ENCODE measurements around the gene MAGEA2B. TPM values are rescaled to one million over a fixed set of nuclear protein-coding genes. Genes with fewer than 3 reads are reported as not detected.

Gene MAGEA2B, protein sequence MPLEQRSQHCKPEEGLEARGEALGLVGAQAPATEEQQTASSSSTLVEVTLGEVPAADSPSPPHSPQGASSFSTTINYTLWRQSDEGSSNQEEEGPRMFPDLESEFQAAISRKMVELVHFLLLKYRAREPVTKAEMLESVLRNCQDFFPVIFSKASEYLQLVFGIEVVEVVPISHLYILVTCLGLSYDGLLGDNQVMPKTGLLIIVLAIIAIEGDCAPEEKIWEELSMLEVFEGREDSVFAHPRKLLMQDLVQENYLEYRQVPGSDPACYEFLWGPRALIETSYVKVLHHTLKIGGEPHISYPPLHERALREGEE
- total RNA-seq: not detected in 2 replicates

DNA sequence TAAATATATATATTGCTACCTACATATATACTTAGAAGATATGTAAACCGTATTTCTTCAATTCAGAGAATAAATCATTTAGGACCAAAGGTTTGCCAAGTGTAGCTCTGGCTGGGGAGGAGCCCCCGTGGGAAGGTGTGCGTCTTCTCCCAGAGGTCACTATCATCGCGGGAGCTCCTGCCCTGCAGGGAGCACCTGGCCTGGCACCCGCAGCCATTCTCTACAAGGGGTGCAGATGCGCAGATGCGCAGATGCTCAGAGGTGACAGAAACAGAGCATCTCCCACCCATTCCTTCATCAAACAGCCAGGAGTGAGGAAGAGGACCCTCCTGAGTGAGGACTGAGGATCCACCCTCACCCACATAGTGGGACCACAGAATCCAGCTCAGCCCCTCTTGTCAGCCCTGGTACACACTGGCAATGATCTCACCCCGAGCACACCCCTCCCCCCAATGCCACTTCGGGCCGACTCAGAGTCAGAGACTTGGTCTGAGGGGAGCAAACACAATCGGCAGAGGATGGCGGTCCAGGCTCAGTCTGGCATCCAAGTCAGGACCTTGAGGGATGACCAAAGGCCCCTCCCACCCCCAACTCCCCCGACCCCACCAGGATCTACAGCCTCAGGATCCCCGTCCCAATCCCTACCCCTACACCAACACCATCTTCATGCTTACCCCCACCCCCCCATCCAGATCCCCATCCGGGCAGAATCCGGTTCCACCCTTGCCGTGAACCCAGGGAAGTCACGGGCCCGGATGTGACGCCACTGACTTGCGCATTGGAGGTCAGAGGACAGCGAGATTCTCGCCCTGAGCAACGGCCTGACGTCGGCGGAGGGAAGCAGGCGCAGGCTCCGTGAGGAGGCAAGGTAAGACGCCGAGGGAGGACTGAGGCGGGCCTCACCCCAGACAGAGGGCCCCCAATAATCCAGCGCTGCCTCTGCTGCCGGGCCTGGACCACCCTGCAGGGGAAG is at the start of gene MAGEA2B:
TSS of gene MAGEA2B (plus strand) at position 814 of the 973 bp plus-strand sequence. CDS start 2,479 bp downstream, outside the sequence.

DNA sequence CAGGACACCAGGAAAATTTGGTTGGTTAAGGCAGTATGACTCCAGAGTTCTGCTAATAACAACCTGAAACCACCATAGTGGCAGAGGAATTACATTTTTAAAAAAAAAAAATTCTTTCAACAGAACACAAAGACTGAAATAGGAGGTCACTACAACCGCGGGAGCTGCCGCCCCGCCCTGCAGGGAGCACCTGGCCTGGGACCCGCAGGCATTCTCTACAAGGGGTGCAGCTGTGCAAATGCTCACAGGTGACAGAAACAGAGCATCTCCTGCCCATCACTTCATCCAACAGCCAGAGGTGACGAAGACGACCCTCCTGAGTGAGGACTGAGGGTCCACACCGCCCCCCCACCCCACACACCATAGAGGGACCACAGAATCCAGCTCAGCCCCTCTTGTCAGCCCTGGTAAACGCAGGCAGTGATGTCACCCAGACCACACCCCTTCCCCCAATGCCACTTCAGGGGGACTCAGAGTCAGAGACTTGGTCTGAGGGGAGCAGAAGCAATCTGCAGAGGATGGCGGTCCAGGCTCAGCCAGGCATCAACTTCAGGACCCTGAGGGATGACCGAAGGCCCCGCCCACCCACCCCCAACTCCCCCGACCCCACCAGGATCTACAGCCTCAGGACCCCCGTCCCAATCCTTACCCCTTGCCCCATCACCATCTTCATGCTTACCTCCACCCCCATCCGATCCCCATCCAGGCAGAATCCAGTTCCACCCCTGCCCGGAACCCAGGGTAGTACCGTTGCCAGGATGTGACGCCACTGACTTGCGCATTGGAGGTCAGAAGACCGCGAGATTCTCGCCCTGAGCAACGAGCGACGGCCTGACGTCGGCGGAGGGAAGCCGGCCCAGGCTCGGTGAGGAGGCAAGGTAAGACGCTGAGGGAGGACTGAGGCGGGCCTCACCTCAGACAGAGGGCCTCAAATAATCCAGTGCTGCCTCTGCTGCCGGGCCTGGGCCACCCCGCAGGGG is 16.2 kb upstream of the MAGEA2B start, which contains the start of gene MAGEA3:
TSS of gene MAGEA3 (plus strand) at position 843 of the 980 bp plus-strand sequence. CDS start 2,039 bp downstream, outside the sequence.

DNA sequence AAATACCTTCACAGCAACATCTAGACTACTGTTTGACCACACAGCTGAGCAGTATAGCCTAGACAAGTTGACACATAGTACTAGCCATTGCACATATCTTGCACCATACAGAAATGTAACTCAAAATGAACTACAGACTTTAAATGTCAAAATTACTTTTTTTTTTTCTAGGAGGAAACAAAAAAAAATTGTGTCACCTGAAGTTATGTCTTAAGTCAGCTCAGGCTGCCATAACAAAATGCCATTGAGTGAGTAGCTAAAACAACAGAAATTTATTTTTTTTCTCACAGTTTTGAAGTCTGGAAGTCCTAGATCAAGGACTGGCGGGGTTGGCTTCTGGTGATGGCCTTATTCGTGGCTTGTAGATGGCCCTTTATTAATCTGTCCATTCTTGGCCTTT is 5.3 kb upstream of the MAGEA2B start, which contains the start of gene CSAG2:
TSS of gene CSAG2 (minus strand) at position 101 of the 400 bp plus-strand sequence. CDS start 161 bp downstream, outside the sequence.

DNA sequence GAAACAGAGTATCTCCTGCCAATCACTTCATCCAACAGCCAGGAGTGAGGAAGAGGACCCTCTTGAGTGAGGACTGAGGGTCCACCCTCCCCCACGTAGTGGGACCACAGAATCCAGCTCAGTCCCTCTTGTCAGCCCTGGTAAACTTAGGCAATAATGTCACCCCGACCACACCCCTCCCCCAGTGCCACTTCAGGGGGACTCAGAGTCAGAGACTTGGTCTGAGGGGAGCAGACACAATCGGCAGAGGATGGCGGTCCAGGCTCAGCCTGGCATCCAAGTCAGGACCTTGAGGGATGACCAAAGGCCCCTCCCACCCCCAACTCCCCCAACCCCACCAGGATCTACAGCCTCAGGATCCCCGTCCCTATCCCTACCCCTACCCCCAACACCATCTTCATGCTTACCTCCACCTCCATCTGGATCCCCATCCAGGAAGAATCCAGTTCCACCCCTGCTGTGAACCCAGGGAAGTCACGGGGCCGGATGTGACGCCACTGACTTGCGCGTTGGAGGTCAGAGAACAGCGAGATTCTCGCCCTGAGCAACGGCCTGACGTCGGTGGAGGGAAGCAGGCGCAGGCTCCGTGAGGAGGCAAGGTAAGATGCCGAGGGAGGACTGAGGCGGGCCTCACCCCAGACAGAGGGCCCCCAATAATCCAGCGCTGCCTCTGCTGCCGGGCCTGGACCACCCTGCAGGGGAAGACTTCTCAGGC is 19.0 kb downstream of the MAGEA2B start, which contains the start of the genes CSAG1 and MAGEA12:
TSS of gene CSAG1 (minus strand) at position 461 of the 715 bp plus-strand sequence. CDS start 1,261 bp downstream, outside the sequence.
TSS of gene MAGEA12 (plus strand) at position 497 of the 715 bp plus-strand sequence. CDS start 2,405 bp downstream, outside the sequence.

DNA sequence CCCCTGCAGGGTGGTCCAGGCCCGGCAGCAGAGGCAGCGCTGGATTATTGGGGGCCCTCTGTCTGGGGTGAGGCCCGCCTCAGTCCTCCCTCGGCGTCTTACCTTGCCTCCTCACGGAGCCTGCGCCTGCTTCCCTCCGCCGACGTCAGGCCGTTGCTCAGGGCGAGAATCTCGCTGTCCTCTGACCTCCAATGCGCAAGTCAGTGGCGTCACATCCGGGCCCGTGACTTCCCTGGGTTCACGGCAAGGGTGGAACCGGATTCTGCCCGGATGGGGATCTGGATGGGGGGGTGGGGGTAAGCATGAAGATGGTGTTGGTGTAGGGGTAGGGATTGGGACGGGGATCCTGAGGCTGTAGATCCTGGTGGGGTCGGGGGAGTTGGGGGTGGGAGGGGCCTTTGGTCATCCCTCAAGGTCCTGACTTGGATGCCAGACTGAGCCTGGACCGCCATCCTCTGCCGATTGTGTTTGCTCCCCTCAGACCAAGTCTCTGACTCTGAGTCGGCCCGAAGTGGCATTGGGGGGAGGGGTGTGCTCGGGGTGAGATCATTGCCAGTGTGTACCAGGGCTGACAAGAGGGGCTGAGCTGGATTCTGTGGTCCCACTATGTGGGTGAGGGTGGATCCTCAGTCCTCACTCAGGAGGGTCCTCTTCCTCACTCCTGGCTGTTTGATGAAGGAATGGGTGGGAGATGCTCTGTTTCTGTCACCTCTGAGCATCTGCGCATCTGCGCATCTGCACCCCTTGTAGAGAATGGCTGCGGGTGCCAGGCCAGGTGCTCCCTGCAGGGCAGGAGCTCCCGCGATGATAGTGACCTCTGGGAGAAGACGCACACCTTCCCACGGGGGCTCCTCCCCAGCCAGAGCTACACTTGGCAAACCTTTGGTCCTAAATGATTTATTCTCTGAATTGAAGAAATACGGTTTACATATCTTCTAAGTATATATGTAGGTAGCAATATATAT is 39.5 kb downstream of the MAGEA2B start, which contains the start of gene MAGEA2:
TSS of gene MAGEA2 (minus strand) at position 157 of the 965 bp plus-strand sequence. CDS start 2,479 bp downstream, outside the sequence.

DNA sequence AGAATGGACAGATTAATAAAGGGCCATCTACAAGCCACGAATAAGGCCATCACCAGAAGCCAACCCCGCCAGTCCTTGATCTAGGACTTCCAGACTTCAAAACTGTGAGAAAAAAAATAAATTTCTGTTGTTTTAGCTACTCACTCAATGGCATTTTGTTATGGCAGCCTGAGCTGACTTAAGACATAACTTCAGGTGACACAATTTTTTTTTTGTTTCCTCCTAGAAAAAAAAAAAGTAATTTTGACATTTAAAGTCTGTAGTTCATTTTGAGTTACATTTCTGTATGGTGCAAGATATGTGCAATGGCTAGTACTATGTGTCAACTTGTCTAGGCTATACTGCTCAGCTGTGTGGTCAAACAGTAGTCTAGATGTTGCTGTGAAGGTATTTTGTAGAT is 44.5 kb downstream of the MAGEA2B start, which contains the start of gene CSAG3:
TSS of gene CSAG3 (plus strand) at position 301 of the 400 bp plus-strand sequence.

Other genes with a start within 250 kb of the MAGEA2B start
- 0.16 and 0.24 TPM in 2 replicates for gene GABRQ, start 76.7 kb upstream of the MAGEA2B start, total RNA-seq
- not detected in 2 replicates for gene MAGEA3, start 15.8 kb upstream of the MAGEA2B start, total RNA-seq
- not detected in 2 replicates for gene CSAG2, start 5.4 kb upstream of the MAGEA2B start, total RNA-seq
- gene CSAG1, start 19.1 kb downstream of the MAGEA2B start, total RNA-seq: not detected in 2 replicates
- gene MAGEA12, start 19.1 kb downstream of the MAGEA2B start, total RNA-seq: not detected in 2 replicates
- gene MAGEA2, start 39.2 kb downstream of the MAGEA2B start, total RNA-seq: not detected in 2 replicates
- gene CSAG3, start 44.6 kb downstream of the MAGEA2B start, total RNA-seq: not detected in 2 replicates
- not detected in 2 replicates for gene MAGEA6, start 55.1 kb downstream of the MAGEA2B start, total RNA-seq
- gene CETN2, start 116.1 kb downstream of the MAGEA2B start, total RNA-seq: 29.9 and 44.4 TPM in 2 replicates
- gene NSDHL, start 116.4 kb downstream of the MAGEA2B start, total RNA-seq: 18.2 and 24.5 TPM in 2 replicates
- 7.8 and 14.3 TPM in 2 replicates for gene ZNF185, start 183.4 kb downstream of the MAGEA2B start, total RNA-seq